Transverse colon (tissue), 3 donors: ENCODE data around the gene CCDC63.

Experiments
- POLR2A ChIP-seq: fragments of 450-650 bp; IDR thresholded peaks from one replicate; pipeline ENCODE4 v1.6.1; 2016; ENCODE audit warnings: antibody characterized with exemption, mild to moderate bottlenecking, moderate library complexity
- POLR2AphosphoS5 ChIP-seq, 3 donors: sonication (generic); formaldehyde crosslinking; IDR thresholded peaks; one replicate each; pipeline ENCODE4 v1.6.1; 2016; ENCODE audit warnings: antibody characterized with exemption in 3 of 3

GRCh38 chr12:110948041-110948440 lies 101.3 kb downstream of the CCDC63 start:
- TF ChIP-seq POLR2A (no peak), POLR2AphosphoS5 (IDR thresholded peaks at IDR 0.05) (no peak)
